ENCODE data around the gene ABLIM2.

Gene ABLIM2

DNA sequence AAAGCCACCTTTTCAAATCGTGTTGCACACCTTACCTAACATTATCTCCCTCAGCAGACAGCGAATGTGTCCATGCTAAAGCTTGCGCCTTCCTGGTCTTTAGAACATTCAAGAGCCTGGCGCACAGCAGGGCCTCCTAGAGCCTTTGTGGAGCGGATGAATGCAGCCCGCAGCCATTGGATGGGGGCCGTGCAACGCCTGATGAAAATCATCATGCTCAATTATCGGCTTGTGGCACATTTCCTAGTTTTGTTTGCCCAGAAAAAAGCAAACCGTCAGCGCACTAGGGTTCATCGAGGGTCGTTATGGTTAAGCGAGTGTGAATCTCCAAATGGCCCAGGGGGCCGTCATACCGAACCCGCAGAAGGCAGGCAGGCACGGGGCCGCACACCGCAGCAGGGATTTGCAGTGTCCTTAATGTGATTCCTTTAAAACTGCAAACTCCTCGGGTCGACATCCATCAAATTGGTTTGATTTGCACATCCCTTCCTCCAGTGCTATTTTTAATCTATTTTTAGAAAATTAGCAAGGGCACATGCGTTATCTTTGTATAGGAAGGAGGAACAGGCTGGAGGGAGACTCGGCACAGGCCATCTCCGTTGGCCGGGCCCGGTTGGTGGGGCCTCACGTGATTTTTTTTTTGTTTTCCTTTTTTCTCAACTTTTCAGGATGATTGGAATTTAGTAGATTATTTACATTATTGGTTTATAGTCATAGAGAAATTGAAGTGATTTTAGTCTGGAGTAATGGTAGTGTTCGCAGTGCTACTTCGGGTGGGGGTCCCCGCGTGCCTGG, 53.1 kb downstream of the ABLIM2 start:
- DNase-seq (ENCODE audit: low read depth in 2 of 2, low spot score in 1 of 2): no peak

- no peak for DNase-seq (ENCODE audit: low read depth in 2 of 2, low spot score in 1 of 2)
These were observed 53.9 kb downstream of the ABLIM2 start for GRCh38 chr4:8104491-8105305.

GRCh38 chr4:8103421-8104390, 54.9 kb downstream of the ABLIM2 start:
- no peak for DNase-seq (ENCODE audit: low read depth in 2 of 2, low spot score in 1 of 2)

DNA sequence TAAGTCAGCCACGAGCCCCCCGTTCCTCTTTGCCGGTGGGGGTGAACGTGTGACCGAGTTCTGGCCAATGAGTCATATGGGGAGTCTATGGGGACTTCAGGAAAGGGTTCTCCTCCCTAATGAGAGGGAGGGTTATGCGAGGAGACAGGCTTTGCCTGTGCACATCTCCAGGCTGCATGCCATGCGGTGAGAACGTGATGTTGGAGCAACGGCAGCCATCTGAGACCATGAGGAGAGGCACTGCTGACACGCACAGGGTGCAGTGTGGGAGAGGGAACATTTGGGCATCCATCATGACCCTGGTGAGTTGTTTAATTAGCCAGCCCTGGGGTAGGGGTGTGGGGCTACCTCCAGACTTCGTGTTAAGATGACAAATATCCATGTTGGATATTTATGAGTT, 55.8 kb downstream of the ABLIM2 start:
- no peak for DNase-seq (ENCODE audit: low read depth in 2 of 2, low spot score in 1 of 2)

DNA sequence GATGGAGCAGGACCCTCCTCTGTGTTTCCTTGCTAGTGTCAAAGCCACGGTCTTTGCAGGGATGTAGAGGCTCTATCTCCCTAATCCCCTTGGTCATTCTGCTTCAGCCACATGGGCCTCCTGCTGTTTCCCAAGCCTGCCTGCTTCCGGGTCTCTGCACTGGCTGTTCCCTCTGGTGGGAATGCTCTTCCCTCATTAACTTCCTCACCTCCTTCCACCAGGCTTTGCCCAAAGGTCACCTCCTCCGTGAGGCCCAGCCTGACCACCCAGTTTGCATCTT, 56.6 kb downstream of the ABLIM2 start:
- DNase-seq (ENCODE audit: low read depth in 2 of 2, low spot score in 1 of 2): no peak

GRCh38 chr4:8101213-8102075, 57.2 kb downstream of the ABLIM2 start:
- no peak for DNase-seq (ENCODE audit: low read depth in 2 of 2, low spot score in 1 of 2)

DNA sequence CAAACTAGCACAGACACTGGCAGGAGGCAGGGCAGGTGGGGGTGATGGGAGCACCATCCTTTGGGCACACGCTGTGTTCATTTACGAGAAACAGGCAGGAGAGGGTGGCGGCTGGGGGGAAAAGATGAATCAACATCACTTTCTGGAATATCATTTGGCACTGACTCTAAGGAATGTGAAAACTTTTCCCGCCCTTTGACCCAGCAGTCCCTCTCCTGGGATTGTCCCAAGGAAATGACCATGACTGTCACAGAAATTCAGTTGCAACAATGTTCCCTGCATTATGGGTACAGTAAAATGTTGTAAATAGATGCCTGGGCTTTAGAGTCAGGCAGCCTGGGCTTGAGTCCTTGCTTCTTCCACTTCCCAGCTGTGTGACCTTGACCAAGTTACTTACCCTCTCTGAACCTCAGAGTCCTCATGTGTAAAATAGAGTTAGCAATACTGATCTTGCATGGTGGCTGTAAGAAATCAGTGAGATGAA, 58.6 kb downstream of the ABLIM2 start:
- no peak for DNase-seq (ENCODE audit: low read depth in 2 of 2, low spot score in 1 of 2)

DNA sequence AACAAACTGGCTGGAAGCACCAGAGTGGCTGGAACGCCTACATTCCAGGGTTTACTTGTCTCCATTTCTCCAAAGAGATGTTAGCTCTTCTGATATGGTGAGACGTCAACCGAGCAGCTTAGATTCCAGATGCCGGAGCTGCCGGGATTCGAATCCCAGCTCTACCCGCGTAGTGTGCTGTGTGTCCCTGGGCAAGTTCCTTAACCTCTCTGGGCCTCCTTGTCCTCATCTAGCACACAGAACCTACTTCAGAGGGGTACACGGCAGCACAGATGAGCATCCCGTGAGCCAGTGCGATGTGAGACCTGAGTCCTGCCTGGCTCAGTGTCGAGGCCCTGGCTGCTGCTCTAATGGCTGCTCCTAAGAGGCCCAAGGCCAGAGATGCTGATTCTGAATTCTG, 60.1 kb downstream of the ABLIM2 start:
- DNase-seq (ENCODE audit: low read depth in 2 of 2, low spot score in 1 of 2): no peak

DNA sequence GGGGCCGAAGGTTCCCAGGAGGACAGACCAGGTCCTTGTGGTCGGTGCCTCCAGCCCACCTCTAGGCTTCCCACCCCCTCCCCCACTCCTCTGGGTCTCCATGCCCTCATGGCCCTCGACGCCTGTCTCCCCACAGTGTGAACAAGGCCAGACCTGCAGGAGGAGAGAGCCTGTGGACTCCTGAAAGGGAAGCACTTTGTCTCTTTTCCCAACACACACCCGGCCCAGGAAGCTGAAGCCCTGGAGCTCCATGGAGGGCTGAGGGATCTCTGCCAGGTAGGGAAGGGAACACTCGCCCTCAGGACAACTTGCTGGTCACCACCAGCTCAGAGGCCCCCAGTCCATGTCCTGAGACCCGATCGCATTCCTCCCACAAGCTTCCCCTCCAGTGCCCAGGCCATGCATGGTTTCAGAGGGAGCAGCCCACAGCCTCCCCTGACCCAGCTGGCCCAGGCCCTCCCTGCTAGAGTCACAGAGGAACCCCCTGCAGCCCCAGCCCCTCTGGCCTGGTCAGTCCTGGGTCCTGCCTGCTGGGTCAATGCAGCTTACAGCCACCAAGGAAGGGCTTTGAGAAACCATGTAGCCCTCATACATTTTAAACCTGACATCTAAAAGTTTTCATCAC, 60.8 kb downstream of the ABLIM2 start:
- DNase-seq (ENCODE audit: low read depth in 2 of 2, low spot score in 1 of 2): no peak

DNA sequence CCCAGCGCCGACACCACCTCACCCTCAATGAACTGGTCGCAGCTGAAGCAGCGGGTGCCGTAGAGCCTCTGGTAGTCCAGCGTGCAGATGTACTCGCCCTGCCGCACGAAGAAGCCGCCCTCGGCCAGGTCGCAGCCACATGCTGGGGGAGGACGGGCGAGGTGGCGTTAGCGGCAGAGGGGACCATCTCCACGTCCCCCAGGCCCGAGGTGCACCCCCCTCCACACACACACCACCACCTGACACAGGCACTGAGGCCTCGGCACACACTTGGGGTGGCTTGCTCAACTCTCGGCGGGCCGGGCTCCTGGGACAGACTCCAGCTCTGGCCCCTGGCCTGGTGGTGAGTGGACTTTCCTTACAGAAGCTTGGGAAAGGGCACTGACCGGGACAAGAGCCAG, 61.5 kb downstream of the ABLIM2 start:
- no peak for DNase-seq (ENCODE audit: low read depth in 2 of 2, low spot score in 1 of 2)

- no peak for DNase-seq (ENCODE audit: low read depth in 2 of 2, low spot score in 1 of 2)
These were observed 61.9 kb downstream of the ABLIM2 start for GRCh38 chr4:8096690-8097061.

DNA sequence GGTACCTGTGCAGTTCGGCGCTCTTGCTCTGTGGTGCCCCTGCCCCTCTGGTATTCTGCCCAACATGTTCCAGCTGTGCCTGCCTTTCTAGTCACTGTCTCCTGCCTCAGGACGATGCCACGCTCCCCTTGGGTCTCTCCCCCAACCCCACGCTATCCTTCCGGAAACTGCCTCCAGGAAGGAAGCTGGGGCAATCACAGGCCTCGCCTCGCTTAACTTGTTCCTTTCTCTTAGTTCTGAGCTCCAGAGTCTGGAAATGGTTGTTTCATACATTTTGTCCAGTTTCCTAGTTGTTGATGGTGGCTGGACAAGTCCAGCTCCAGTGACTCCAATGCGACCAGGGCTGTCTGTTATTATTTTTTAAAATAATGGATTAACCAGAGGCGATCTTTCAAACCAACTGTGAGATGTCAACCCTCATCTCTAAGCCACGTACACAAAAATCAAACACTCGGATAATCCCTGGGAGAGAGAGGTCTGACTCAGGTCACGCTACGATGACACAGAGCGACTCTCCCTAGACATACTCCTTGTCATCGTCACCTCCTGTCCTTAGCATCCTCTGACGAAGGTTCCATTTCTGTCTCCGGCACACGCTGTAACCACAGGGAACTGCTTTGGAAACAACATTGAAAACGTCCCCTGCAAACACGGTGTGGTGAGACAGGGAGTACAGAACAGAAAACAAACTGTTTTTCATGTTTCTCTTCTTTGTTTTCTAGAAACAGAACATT, 62.5 kb downstream of the ABLIM2 start:
- DNase-seq (ENCODE audit: low read depth in 2 of 2, low spot score in 1 of 2): no peak

GRCh38 chr4:8093587-8094274, 64.9 kb downstream of the ABLIM2 start:
- DNase-seq (ENCODE audit: low read depth in 2 of 2, low spot score in 1 of 2): no peak

- no peak for DNase-seq (ENCODE audit: low read depth in 2 of 2, low spot score in 1 of 2)
These were observed 66.3 kb downstream of the ABLIM2 start for GRCh38 chr4:8092282-8092681.

DNA sequence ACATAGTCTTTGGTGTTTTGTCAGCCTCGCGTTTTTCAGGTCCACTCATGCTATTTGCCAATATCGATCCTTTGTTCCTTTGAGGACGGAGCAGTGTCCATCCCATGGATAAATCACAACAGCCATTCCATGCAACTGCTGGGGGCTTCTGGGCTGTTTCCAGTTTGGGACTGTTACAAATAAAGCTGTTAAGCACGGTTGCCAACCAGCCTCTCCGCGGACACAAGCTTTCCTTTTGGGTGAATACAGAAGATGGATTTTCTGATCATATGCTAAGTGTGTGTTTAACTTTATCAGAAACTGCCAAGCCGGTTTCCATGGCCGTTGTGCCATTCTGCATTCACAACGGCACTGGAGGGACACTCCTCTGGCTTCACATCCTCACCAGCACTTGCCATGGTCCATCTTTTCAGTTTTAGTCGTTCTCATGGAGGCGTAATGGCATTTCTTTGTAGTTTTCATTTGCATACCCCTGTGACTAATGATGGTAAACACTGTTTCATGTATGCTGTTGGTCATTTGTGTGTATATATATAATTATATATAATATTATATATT, 67.8 kb downstream of the ABLIM2 start:
- DNase-seq (ENCODE audit: low read depth in 2 of 2, low spot score in 1 of 2): no peak

- DNase-seq (ENCODE audit: low read depth in 2 of 2, low spot score in 1 of 2): no peak
These were observed 68.3 kb downstream of the ABLIM2 start for GRCh38 chr4:8090312-8090711.

DNA sequence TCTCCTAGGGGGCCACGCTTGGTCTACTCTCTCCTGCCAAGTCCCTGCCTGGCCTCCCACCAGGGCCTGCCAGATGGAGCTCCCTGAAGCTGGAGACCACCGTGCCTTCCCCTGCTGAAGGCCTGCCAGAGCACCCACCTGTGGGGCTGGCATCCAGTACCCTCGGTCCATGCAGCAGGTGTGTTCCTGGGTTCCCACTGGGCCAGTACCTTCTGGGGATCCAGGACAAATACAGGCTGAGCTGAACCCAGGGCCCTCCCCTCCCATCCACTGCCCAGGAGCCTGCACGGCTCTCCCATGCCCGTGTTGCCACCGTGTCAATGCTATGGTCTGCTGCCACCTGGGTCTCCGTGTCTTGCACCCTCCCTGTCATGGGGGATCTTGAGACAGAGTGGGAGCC, 68.8 kb downstream of the ABLIM2 start:
- no peak for DNase-seq (ENCODE audit: low read depth in 2 of 2, low spot score in 1 of 2)

- DNase-seq (ENCODE audit: low read depth in 2 of 2, low spot score in 1 of 2): no peak
These were observed 69.6 kb downstream of the ABLIM2 start for GRCh38 chr4:8088966-8089491.

All from stimulated activated CD8-positive, alpha-beta memory T cell treated with anti-CD3 and anti-CD28 coated beads, Interleukin-4, amount 100 ng/mL, for 4 hours (primary cell).